K562 (cell line): ENCODE measurements around the gene DLX4. TPM values are rescaled to one million over a fixed set of nuclear protein-coding genes. Genes with fewer than 3 reads are reported as not detected.

ENCODE experiments used
- EZH2 ChIP-seq: IDR thresholded peaks from 2 replicates; pipeline ENCODE4 v1.6.1; 2012; ENCODE audit warnings: low read depth, mild to moderate bottlenecking, inconsistent platforms, low read length, borderline replicate concordance
- MGA ChIP-seq: fragments of 450-650 bp; IDR thresholded peaks from 2 replicates; pipeline ENCODE4 v1.6.1; 2016; ENCODE audit warnings: mild to moderate bottlenecking, moderate library complexity
- TFAM ChIP-seq: fragments of 250-450 bp; sonication (Bioruptor Pico); conservative IDR thresholded peaks from 2 replicates; pipeline ENCODE4 v1.5.0; 2021; ENCODE audit warnings: mild to moderate bottlenecking, moderate library complexity
- ZNF12 ChIP-seq: sonication (generic); formaldehyde crosslinking; IDR thresholded peaks from 2 replicates; pipeline ENCODE4 v1.4.0; 2020; ENCODE audit warnings: mild to moderate bottlenecking, missing genetic modification reagents
- ZNF586 ChIP-seq: fragments of 450-650 bp; formaldehyde crosslinking; conservative IDR thresholded peaks from 2 replicates; pipeline ENCODE4 v1.4.0; 2020; ENCODE audit warnings: mild to moderate bottlenecking, moderate library complexity
- polyA plus RNA-seq, 8 experiments: library from polyadenylated mRNA; depleted of rRNA in 4 of 8; stranded (reverse) in 5 of 8; unstranded in 3 of 8; fragments of >200 nt; fragmentation: Nextera tagmentation in 2 of 8; fragmentation: Illumina TruSeq in 1 of 8; extraction: Ambion mirVana in 2 of 8; extraction: Trizol in 1 of 8; gene quantifications; 2 replicates each; pipeline versions ENCODE4 v1.2.1 to v1.2.3, GENCODE V29; 2011 to 2014; ENCODE audit warnings: inconsistent platforms in 1 of 8, missing spikeins in 1 of 8
- total RNA-seq, 7 experiments: library from RNA; depleted of rRNA in 6 of 7; stranded (reverse); fragments of >200 nt in 6 of 7; fragmentation: Illumina TruSeq in 2 of 7; extraction: Trizol in 2 of 7; gene quantifications; 2 replicates each; pipeline versions ENCODE4 v1.2.1 to v1.2.3, GENCODE V29; 2011 to 2021; ENCODE audit warnings: low replicate concordance in 1 of 7

The DLX4 gene
- total and polyA plus RNA-seq, 9 of the 15 experiments (the other 6 are each of a cell fraction or from before 2014, with no cell fraction given): 0.15 to 2.2 (median 0.58) TPM

DNA sequence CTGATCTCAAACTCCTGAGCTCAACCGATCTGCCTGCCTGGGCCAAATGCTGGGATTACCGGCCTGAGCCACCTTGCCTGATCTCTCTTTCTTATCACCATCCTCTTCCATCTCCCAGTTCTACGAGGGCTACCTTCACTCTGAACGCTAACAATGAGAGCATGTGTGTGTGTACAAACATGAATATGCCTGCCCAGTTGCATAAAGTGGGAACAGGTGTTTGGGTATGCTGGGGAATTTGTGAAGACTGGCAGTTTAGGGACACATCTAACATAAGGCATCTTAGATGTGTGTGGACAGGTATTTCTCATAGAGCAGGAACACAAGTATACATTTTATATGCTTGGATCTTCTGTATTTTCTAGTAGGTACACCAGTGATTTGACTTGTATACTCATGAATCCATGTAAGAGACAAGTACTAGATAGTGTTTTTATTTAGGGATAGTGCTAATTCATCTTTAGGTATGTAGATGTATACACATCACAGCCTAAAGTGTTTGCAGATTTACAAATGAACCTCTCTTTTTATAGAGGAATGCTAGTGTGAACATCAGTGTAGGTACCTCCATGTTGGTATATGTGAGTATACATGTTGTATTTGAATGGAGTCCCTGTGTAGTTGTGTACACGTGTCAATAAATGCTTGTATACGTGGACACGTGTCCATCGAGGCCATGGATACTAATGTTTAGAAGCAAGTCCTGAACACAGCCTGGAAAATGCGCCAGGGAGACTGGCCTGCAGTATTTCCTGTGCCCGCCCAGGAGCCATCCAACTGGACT is 1.2 kb upstream of the DLX4 start (continued):
- peak; percentile 35; the same call in 1 of the 2 replicates for TF ChIP-seq MGA
- TF ChIP-seq ZNF12 (CRISPR knock-in tag): no peak
- TF ChIP-seq EZH2: no peak
- no peak for TF ChIP-seq ZNF586 (CRISPR knock-in tag)
- TF ChIP-seq TFAM (CRISPR knock-in tag): no peak
